Measurements from ENCODE around the gene IL4. TPM values are rescaled to one million over a fixed set of nuclear protein-coding genes. Genes with fewer than 3 reads are reported as not detected.
A peak's percentile ranks its signal among the peaks of the same experiment; 100 is the strongest.

IL4 gene
- total RNA-seq, 2 experiments from 2014 or later: 0.72 to 1.4 TPM

- POLR2A ChIA-PET: interaction anchor here (1.2 to 9.9 kb wide), 3 partner anchors 15 to 91 kb away, joined by 3 to 102 read pairs (median 3); partner anchors contain the start of gene IL4
- no peak overlapping the region for H3K4me3 Mint-ChIP-seq
- peaks cover 67% of the 10 kb centered on the region for H3K4me1 Mint-ChIP-seq (ENCODE audit: low read depth)
- CTCF ChIA-PET: interaction anchor here (1.1 to 3.1 kb wide), 6 partner anchors 12 to 161 kb away, joined by 3 to 10 read pairs (median 7); no protein-coding TSS in a partner anchor
- ATAC-seq (no peak), DNase-seq (no peak)
- peak overlapping the region; percentile 34 for H3K27ac Mint-ChIP-seq
- no peaks in the 10 kb centered on the region for H3K9me3 Mint-ChIP-seq
- H3K36me3 Mint-ChIP-seq (ENCODE audit: low read depth): no peaks in the 10 kb centered on the region
- no peak for TF ChIP-seq CTCF (IDR thresholded peaks at IDR 0.05)
- intact Hi-C loops (cut with micrococcal nuclease): no loop called here
- peaks cover 19% of the 10 kb centered on the region for H3K27me3 Mint-ChIP-seq
These were observed 13.9 kb upstream of the IL4 start for GRCh38 chr5:132659598-132660493.

GRCh38 chr5:132661231-132662003 is 12.4 kb upstream of the IL4 start:
- TF ChIP-seq CTCF (IDR thresholded peaks at IDR 0.05): no peak
- peaks cover 17% of the 10 kb centered on the region for H3K27me3 Mint-ChIP-seq
- ChIA-PET CTCF (interaction anchor here (0.9 to 2.6 kb wide), 5 partner anchors 16 to 159 kb away, joined by 3 to 10 read pairs (median 3); no protein-coding TSS in a partner anchor), POLR2A (interaction anchor here (0.9 to 9.9 kb wide), 3 partner anchors 14 to 89 kb away, joined by 3 to 102 read pairs (median 4); no protein-coding TSS in a partner anchor)
- peaks cover 66% of the 10 kb centered on the region for H3K4me1 Mint-ChIP-seq (ENCODE audit: low read depth)
- no peaks in the 10 kb centered on the region for H3K36me3 Mint-ChIP-seq (ENCODE audit: low read depth)
- H3K27ac Mint-ChIP-seq: peak overlapping the region; percentile 29
- no peak overlapping the region for H3K4me3 Mint-ChIP-seq
- H3K9me3 Mint-ChIP-seq: no peaks in the 10 kb centered on the region
- intact Hi-C loops (cut with micrococcal nuclease): no loop called here
- DNase-seq (peak; percentile 77), ATAC-seq (no peak)

GRCh38 chr5:132662004-132662401 is 11.8 kb upstream of the IL4 start:
- H3K4me1 Mint-ChIP-seq (ENCODE audit: low read depth): peaks cover 61% of the 10 kb centered on the region
- DNase-seq: no peak
- no peak overlapping the region for H3K4me3 Mint-ChIP-seq
- no peaks in the 10 kb centered on the region for H3K9me3 Mint-ChIP-seq
- H3K27ac Mint-ChIP-seq: peak overlapping the region; percentile 29
- POLR2A ChIA-PET: interaction anchor here (0.9 to 9.9 kb wide), 2 partner anchors 13 to 19 kb away, joined by 4 to 102 read pairs; no protein-coding TSS in a partner anchor
- CTCF ChIA-PET: interaction anchor here (0.9 to 2.6 kb wide), 3 partner anchors 21 to 158 kb away, joined by 3 to 10 read pairs (median 10); no protein-coding TSS in a partner anchor
- intact Hi-C loops (cut with micrococcal nuclease): no loop called here
- no peak for TF ChIP-seq CTCF (IDR thresholded peaks at IDR 0.05)
- no peak for ATAC-seq
- H3K36me3 Mint-ChIP-seq (ENCODE audit: low read depth): no peaks in the 10 kb centered on the region
- peaks cover 11% of the 10 kb centered on the region for H3K27me3 Mint-ChIP-seq

- H3K9me3 Mint-ChIP-seq: no peaks in the 10 kb centered on the region
- ATAC-seq: peak; percentile 76
- peak overlapping the region; percentile 11 for H3K4me3 Mint-ChIP-seq
- peaks cover 3% of the 10 kb centered on the region for H3K27me3 Mint-ChIP-seq
- TF ChIP-seq CTCF (IDR thresholded peaks at IDR 0.05): no peak
- peak overlapping the region; percentile 83 for H3K27ac Mint-ChIP-seq
- ChIA-PET POLR2A (interaction anchor here (9.9 kb wide), 1 partner anchor 20 kb away, joined by 102 read pairs; no protein-coding TSS in a partner anchor), CTCF (interaction anchor here (0.7 to 1.2 kb wide), 3 partner anchors 22 to 277 kb away, joined by 3 to 4 read pairs (median 4); no protein-coding TSS in a partner anchor)
- H3K4me1 Mint-ChIP-seq (ENCODE audit: low read depth): peaks cover 52% of the 10 kb centered on the region
- H3K36me3 Mint-ChIP-seq (ENCODE audit: low read depth): no peaks in the 10 kb centered on the region
- intact Hi-C loops (cut with micrococcal nuclease): no loop called here
- DNase-seq: peak; percentile 75
These were observed 10.6 kb upstream of the IL4 start for GRCh38 chr5:132662925-132663770.

All from activated CD8-positive, alpha-beta T cell treated with anti-CD3 and anti-CD28 coated beads for 36 hours (primary cell).